ENCODE measurements around the gene SLC22A7. TPM values are rescaled to one million over a fixed set of nuclear protein-coding genes. Genes with fewer than 3 reads are reported as not detected.

SLC22A7 gene
- total and polyA plus RNA-seq, 3 donors from 2014 or later = not detected

GRCh38 chr6:43310134-43310533, 12.1 kb downstream of the SLC22A7 start:
- no peak overlapping the region for H3K4me3 ChIP-seq
- 89 to 91% methylated on average over 2 of the region's 2 CpGs for WGBS, 2 donors
- no peaks in the 10 kb centered on the region for H3K36me3 ChIP-seq (ENCODE audit: low read depth, missing control alignments)
- H3K27me3 ChIP-seq = no peaks in the 10 kb centered on the region
- H3K9me3 ChIP-seq = no peaks in the 10 kb centered on the region
- intact Hi-C loops (cut with DNase I; ENCODE audit: low total_unique reads) = no loop called here
- H3K27ac ChIP-seq = no peak overlapping the region
- DNase-seq = no peak
- no peak for TF ChIP-seq POLR2A (IDR thresholded peaks at IDR 0.05)
- no peak for TF ChIP-seq CTCF (IDR thresholded peaks at IDR 0.05)
- H3K4me1 ChIP-seq = peaks cover 13% of the 10 kb centered on the region

DNA sequence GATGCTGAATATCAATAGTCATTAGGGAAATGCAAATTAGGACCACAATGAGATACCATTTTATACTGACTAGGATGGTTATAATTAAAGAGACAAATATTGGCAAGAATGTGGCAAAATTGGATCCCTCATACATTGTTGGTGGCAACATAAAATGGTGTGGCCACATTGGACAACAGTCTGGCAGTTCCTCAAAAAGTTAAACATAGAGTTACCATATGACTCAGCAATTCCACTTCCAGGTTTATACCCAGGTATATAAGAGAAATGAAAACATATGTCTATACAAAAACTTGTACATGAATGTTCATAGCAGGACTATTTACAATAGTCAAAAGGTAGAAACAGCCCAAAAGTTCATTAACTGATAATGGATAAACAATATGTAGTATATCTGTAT, 12.6 kb downstream of the SLC22A7 start:
- H3K27ac ChIP-seq = no peak overlapping the region
- intact Hi-C loops (cut with DNase I; ENCODE audit: low total_unique reads) = no loop called here
- DNase-seq = no peak
- H3K9me3 ChIP-seq = no peaks in the 10 kb centered on the region
- no peaks in the 10 kb centered on the region for H3K36me3 ChIP-seq (ENCODE audit: low read depth, missing control alignments)
- peaks cover 13% of the 10 kb centered on the region for H3K4me1 ChIP-seq
- no peak overlapping the region for H3K4me3 ChIP-seq
- TF ChIP-seq POLR2A (IDR thresholded peaks at IDR 0.05) (no peak), CTCF (IDR thresholded peaks at IDR 0.05) (no peak)
- H3K27me3 ChIP-seq = no peaks in the 10 kb centered on the region

DNA sequence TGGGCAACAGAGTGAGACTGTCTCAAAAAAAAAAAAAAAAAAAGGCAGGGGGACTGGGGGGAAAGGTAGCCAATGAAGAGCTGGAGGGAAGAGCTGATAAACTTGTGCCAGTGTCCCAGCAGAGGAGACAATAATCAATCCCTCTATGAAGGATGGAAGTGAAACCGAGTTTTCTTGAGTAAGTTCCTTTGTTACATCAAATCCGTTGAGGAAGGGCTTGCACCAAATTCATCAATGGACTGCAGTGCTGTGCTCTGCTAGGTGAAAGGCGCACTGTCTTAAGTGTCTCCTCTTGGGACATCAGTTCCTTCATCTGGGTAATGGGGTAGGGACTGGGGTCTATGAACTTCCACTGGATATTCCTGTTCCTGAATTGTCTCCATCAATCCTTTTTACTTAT, 13.6 kb downstream of the SLC22A7 start:
- H3K27ac ChIP-seq = no peak overlapping the region
- H3K9me3 ChIP-seq = no peaks in the 10 kb centered on the region
- TF ChIP-seq CTCF (IDR thresholded peaks at IDR 0.05) (no peak), POLR2A (IDR thresholded peaks at IDR 0.05) (no peak)
- intact Hi-C loops (cut with DNase I; ENCODE audit: low total_unique reads) = no loop called here
- H3K4me3 ChIP-seq = no peak overlapping the region
- no peaks in the 10 kb centered on the region for H3K27me3 ChIP-seq
- no peak for DNase-seq
- no peaks in the 10 kb centered on the region for H3K36me3 ChIP-seq (ENCODE audit: low read depth, missing control alignments)
- WGBS, 2 donors = 75 to 81% methylated on average over 3 of the region's 3 CpGs
- H3K4me1 ChIP-seq = peaks cover 13% of the 10 kb centered on the region

DNA sequence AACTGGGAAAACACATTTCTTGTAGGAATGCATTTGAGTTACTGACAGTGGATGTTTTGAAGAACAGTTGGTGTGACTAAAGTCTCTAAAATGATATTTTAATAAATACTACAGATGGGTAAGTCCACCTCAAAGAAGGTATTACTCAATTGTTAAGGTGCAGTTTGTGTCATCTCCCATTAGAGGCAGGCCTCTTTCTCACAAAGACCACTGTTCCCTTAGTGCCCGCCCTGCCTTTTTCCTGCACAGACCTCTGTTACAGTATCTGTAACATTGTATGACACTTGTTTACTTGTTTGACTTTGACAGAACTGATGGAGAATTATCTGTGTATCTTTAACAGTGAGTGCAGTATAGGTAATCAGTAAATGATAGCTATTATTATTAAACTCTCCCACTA, 15.8 kb downstream of the SLC22A7 start:
- intact Hi-C loops (cut with DNase I; ENCODE audit: low total_unique reads) = no loop called here
- H3K27ac ChIP-seq = no peak overlapping the region
- TF ChIP-seq CTCF (IDR thresholded peaks at IDR 0.05) = no peak
- no peak for TF ChIP-seq POLR2A (IDR thresholded peaks at IDR 0.05)
- H3K36me3 ChIP-seq (ENCODE audit: low read depth, missing control alignments) = no peaks in the 10 kb centered on the region
- 46 to 73% methylated on average over 1 of the region's 1 CpG for WGBS, 2 donors
- H3K9me3 ChIP-seq = no peaks in the 10 kb centered on the region
- H3K27me3 ChIP-seq = no peaks in the 10 kb centered on the region
- peaks cover 2% of the 10 kb centered on the region for H3K4me1 ChIP-seq
- H3K4me3 ChIP-seq = no peak overlapping the region
- DNase-seq = no peak

DNA sequence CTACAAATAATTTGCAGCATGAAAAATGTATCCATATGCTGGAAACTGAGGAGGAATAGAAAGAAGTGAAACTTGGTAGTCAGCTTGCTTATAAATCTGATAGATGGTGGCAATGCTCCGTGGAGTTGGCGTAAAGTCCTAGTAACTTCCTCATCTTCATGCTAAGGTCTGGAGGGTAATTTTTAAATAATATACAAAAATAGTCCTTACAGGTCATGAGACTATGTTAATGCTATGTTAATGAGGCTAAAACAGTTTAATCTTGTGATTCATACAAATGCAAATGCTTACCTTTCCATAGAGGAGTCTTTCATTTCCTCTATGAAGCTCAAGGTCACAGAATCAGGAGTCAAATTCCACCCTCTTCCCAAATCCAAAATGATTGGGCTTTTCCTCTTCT, 20.0 kb downstream of the SLC22A7 start:
- Histone ChIP-seq H3K27me3 (no peaks in the 10 kb centered on the region), H3K27ac (no peak overlapping the region), H3K36me3 (ENCODE audit: low read depth, missing control alignments) (no peaks in the 10 kb centered on the region), H3K9me3 (no peaks in the 10 kb centered on the region), H3K4me3 (no peak overlapping the region), H3K4me1 (no peaks in the 10 kb centered on the region)
- WGBS, 2 donors = 94 to 98% methylated on average over 2 of the region's 2 CpGs
- intact Hi-C loops (cut with DNase I; ENCODE audit: low total_unique reads) = no loop called here
- DNase-seq = no peak
- TF ChIP-seq POLR2A (IDR thresholded peaks at IDR 0.05) (no peak), CTCF (IDR thresholded peaks at IDR 0.05) (no peak)

Data from testis (tissue), 3 donors.